Kidney tubule cell (primary cell): Measurements from ENCODE around the gene MYH15.
A peak's percentile ranks its signal among the peaks of the same experiment; 100 is the strongest.

ENCODE experiments used
- DNase-seq: peaks from one replicate; pipeline ENCODE4 v3.0.0-alpha.2; 2018; ENCODE audit warnings: low spot score

Gene MYH15

GRCh38 chr3:108510496-108510895, at the start of gene MYH15:
MYH15 (minus strand) TSS chr3:108510596; CDS start chr3:108510530, 66 bp downstream.
- no peak for DNase-seq

DNA sequence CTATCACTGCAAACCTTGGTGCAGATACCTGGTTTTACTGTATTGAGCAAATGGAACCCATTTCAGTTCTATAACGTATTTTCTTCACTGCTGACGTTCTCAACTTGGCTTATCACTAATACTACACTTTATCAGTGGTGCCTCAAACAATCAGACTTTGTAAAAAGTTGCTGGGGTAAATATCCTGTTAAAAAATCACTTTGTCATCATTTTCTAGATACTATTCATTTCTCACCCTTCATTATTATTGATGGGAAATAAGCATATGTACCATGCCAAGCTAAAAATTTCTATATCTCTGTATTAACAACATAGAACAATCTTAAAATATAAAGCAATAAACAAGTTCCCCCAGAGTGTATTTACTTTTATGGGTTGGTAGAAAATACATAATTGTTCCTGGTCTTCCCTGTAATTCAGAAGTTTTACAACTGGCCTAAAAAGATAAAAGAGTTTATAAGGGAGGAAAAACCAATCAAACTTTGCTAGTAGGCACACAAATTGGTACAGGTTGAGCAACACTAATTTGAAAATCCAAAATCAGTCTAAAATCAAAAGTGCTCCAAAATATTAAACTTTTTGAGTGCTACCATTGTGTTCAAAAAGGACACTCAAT, 45.7 kb upstream of the MYH15 start:
- DNase-seq: no peak

GRCh38 chr3:108554913-108555571, 44.6 kb upstream of the MYH15 start:
- peak; percentile 66 for DNase-seq

DNA sequence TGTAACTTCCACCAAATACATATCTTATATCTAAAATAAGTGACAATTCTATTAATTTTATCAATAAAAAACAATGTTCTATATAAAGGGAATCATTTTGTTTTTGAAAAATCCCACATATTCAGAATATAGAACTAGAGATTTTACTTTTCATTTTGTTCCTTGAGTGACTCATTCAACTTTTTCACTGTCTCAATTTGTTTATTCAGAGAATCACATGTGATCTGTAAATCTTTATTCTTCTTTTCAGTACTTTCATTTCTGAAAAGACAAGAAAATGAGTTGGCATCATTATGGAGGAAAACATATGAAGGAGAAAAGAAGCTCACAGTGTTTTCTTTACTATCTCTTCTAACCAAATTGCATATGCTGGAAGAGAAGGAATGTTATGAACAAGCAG, 43.8 kb upstream of the MYH15 start:
- peak; percentile 30 for DNase-seq

DNA sequence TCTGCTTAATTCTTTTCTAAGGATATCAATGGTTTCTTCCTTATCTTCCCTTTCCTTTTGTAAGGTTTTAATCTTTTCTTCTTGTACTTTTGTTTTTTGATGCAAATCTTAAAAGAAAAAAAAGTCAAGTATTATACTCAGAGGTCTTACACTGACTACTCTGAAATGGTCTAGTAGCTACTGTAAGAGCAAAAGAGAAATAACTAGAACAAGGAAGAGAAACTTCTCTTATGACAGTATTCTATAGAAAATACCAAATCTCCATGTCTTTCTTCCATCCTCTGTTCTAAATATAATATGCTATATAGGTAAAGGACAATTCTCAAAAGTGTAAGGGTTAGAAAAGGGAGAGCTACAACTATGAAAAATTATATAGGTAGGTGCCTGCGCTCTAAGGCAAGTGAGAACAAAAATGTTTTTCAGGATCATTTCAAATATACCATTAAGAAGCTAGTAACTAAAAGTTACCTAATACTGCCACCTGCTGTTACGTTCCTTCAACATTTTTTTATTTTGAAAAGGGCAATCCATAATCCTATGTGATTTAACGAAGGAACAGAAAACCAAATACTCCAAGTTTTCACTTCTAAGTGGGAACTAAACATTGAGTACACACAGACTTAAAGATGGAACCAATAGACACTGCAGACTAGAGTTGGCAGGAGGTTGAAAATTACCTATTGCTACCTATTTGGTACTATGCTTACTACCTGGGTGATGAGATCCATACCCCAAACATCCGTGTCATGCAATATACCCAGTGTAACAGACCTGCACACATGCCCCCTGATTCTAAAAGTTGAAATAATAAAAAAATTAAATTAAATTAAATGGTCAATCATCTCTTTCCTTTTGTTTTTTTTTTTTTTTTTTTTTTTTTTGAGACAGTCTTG, 42.1 kb upstream of the MYH15 start:
- DNase-seq: peak; percentile 54

GRCh38 chr3:108548886-108549285, 38.5 kb upstream of the MYH15 start:
- no peak for DNase-seq

DNA sequence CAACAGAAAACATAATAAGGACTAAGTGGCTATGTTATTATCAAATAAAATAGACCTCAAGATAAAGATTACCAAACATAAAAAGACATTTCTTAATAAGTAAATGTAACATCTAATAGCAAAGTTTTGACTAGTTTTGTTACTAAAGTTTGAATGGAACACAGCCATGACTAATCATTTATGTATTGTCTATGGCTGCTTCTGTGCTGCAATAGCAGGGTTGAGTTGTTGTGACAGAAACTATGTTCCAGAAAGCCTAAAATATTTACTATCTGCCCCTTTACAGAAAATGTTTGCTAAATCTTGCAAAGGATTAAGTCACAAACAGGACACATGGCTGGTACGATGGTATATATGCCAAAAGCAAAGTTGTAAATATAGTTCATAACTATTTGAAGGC, 37.9 kb upstream of the MYH15 start:
- no peak for DNase-seq

DNA sequence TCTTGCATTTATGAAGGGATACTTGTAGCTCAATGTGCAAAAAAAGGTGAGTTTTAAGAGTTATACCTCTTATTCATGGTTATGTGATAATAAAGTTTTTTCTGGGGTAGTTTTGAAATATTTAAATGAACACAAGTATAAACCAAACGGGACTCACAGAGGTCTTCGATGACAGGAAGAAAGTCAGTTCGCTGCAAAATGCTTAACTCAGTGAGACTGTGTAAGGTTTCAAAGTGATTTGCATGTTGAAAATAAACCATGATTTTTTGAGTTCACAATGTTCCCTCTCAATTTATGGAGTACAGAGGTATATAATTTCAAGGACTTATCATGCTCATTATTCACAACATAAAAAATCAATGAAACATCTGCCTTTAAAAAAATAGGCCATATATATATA, 36.3 kb upstream of the MYH15 start:
- DNase-seq: no peak

DNA sequence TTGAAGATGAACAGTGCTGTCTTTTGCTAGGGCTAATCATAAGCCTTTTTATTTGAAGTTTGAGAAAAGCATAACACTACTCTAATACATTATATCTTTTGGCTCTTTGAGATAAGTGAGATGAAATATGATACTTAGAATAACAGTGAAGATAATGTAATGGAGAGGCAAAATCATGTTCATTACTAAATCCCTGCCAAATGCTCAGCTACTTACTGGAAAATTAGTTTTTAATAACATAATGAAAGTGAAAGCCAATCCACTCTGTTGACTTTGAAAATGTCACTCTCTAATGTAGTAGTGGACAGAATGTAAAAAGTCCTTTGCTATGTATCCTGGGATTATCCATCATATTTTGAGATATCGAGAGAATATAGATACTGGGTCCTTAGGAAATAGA, 35.9 kb upstream of the MYH15 start:
- no peak for DNase-seq

DNA sequence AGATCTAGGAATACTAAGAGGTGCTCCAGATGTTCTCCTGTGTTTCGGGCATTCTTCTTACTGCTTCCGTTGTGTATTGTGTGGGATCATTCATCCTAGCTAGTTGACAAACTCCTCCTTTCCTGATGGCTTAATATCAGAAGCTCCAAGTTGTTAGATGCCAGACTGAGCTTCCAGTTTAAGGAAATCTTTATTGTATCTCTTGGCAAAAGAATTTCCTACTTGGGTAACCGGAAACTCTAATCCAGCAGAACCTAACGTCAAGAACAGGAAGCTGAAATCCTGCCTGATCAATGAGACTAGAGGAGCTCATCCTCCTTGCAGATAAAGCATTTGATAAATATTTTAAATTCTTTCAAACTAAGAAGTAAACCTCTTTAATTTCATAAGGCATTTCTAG, 27.7 kb upstream of the MYH15 start:
- DNase-seq: no peak

DNA sequence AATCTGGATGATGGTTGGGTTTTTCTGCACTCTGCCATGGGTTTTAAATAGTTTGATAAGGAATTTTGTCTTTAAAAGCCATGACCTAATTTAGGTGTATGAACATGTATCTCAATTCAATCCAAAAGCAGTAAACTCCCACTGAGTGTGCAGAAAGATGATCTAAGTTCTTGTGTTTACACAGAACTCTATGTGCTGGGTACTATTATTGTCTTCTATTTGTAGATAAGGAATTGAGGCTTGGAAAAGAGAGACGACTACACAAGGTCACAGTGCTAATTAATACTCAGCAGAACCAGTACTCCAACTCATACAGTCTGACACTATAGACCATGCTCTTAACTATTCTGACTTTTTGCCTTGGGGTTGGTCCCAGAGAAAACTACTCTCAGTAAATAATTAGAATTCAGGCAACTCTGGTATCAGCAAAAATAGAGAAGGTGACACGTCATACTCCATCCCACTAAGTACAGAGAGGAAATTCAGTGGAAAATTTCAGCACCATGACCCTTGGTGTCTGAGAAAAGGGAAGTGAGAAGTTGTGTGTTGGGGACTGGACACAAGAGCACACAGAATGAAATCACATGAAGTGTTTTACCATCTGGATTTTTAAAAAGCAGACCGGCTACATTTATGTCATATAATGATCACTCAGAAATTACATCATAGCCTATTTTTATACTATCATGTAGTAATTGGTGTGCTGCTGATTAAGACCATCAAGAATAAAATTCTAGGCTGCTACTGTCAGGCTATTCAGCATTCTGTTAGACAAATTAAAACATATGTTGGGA, 18.3 kb upstream of the MYH15 start:
- no peak for DNase-seq

DNA sequence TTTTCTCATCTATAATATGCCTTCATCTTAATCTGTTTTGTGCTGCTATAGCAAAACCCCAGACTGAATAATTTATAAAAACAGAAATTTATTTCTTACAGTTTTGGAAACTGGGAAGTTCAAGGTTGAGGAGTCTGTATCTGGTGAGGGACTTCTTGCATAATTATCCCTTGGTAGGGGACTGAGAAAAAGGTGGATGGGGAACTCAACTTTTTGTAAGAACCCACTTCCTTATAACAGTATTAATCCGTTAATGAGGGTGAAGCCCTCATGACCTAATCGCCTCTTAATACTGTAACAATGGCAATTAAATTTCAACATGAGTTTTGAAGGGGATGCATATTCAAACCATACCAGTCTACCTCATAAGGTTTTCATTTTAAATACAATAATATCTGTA, 17.4 kb upstream of the MYH15 start:
- DNase-seq: no peak

GRCh38 chr3:108527109-108527508, 16.7 kb upstream of the MYH15 start:
- no peak for DNase-seq

DNA sequence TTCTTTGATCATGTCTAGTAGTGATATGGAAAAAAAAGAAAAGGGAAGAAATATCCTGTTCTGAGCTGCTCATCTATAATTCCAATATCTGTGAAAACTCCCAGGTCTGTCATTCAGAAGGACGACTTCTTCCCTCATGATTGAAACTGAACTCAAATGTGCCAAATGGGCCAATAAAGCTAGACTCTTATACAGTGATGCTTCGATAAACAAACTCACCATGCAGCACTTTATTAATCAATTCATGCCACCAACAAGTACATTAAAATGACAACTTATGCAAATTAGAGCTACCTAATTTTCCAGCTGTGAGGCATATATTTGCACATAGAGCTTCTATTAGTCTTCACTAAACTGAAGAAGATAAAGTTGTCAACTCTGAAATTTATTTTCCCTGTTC, 15.6 kb upstream of the MYH15 start:
- DNase-seq: no peak

DNA sequence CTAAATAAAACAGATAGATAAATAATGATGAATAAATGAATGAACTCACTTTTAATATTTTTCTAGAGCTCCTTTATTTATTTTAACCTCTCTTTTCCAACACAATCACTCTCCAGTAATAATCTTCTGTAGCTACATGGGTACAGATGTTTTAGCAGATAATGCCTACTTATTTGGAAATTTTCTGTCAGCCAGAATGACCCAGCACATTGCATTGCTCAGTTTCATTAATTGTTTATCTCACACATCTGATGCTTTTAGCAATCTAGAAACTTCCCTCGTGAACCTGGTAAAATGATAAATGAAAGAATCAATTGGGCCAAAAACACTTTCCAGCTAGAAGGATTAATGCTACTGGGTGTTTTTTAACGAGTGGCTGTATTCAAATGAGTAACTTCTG, 14.9 kb upstream of the MYH15 start:
- DNase-seq: no peak

DNA sequence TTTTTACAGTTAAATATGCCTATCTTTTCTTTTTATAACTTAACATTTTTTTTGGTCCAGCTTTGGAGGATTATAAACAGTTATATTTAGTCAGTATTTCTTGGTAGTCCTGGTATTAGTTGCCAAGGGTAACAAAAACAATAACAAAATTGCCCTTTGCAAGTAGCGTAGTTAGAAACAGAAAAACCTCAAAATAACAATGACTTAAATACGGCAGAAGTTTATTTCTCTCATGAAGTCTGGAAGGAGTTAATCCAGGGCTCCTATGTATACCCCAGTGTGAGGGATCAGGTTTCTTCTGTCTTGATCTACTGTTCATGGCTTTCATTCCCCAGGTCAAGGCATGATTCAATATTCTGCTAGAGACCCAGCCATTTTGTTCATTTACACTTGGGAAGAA, 14.1 kb upstream of the MYH15 start:
- no peak for DNase-seq

- DNase-seq: peak; percentile 26
Observed at GRCh38 chr3:108518895-108519294, 8.5 kb upstream of the MYH15 start.

- no peak for DNase-seq
Observed at GRCh38 chr3:108516881-108517280, 6.5 kb upstream of the MYH15 start.

DNA sequence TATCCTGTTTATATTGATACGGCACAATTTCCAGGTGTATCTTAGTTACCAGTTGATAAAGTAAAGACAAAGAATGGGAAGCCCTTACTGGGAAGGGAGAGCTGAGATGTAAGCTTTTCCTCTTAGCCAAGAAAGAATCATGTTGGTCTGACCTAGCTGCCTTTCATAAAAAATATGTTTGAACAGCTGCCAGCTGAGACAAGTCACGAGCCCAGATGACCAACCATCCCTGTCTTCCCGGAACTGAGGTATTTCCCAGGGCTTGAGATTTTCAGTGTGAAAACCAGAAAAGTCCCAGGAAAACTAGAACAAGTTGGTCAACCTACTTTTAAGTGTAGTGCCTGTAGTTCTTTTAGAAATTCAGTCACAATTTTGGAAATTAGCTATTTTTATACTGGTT, 3.6 kb upstream of the MYH15 start:
- DNase-seq: peak; percentile 64

DNA sequence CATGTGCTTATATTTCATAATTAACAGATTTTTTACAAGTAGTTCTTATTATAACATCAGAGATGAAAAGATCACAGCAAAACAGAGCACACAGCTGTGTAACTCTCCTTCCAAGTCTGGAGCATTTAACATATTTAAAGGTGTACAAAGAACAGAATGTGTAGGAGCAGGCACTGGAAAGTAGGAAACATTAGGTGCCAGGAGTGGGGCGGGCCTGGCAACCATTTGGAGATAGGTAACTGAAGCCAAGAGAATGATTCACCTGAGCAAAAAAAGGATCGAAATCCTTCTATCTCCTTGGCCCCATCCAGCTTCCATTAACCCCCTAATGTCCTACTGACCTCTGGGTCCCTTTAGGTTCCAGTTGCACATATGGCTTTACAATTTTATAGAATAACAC, 2.3 kb upstream of the MYH15 start:
- DNase-seq: no peak

DNA sequence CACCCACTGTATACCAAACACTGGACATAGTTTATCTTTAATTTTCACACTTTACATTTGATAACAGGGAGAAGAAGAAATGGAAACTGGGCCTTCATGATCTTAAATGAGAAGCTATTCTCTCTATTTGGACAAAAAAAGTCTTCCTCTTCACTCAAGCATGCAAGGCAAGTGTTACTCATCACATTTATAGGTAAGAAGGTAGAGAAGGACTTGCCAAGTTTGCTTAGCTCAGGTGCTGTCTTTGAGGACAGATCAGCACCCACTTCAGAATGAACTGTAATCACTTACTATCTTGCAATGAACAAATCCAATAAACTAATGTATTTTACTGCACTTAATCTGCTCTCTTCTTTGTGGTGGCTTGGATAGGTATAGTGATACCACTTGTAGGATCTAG, 1.1 kb upstream of the MYH15 start:
- peak; percentile 52 for DNase-seq

DNA sequence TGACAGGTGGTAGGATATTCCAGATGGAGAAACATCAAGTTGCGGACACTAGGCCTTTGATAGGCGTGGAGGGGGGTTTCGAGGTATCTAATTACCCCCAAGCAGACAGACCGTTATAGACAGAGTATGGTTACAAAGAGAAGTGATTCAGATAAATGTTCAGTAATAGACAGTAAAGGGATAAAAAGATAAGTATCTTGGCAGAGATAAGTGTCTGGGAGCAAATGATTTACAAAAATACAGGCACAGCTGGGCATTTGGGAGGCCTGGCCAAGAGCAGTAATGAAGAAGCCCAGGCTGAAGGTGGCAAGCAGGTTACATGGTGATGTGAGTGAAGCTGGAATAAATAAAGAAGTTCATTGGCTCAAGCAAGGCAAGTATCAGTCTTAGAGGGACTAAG, 659 bp upstream of the MYH15 start:
- DNase-seq: no peak
